ENCODE measurements around the gene TMEM63A.

- no peak for TF ChIP-seq GATA3 (IDR thresholded peaks at IDR 0.05; ENCODE audit: low read depth, low read length)
- no peak for TF ChIP-seq GATA2 (IDR thresholded peaks at IDR 0.05; ENCODE audit: low read depth, low read length)
Measured at GRCh38 chr1:225903623-225904022, 21.4 kb upstream of the TMEM63A start.
